H9 (cell line): ENCODE results near the gene YY1. TPM values are rescaled to one million over a fixed set of nuclear protein-coding genes. Genes with fewer than 3 reads are reported as not detected.

Source experiments
- DNase-seq: peaks from one replicate; pipeline ENCODE4 v3.0.0-alpha.2; 2017
- H2AFZ ChIP-seq: one replicate; pipeline ENCODE4 v1.6.1; 2013; ENCODE audit warnings: mild to moderate bottlenecking, low read length, control low read depth, moderate library complexity
- H2AK5ac ChIP-seq: 2 replicates; pipeline ENCODE4 v1.6.1; 2013; ENCODE audit warnings: low read length, control low read depth, mixed read lengths; ENCODE audit not compliant: insufficient read length
- H2BK120ac ChIP-seq: one replicate; pipeline ENCODE4 v1.6.1; 2013; ENCODE audit warnings: low read depth, mild to moderate bottlenecking, low read length, control low read depth, inconsistent platforms; ENCODE audit not compliant: poor library complexity, severe bottlenecking
- H2BK12ac ChIP-seq: 2 replicates; pipeline ENCODE4 v1.6.1; 2013; ENCODE audit warnings: low read length, control low read depth, mixed read lengths, low read depth; ENCODE audit not compliant: insufficient read length
- H2BK15ac ChIP-seq: 2 replicates; pipeline ENCODE4 v1.6.1; 2013; ENCODE audit warnings: low read depth, low read length, control low read depth
- H2BK20ac ChIP-seq: one replicate; pipeline ENCODE4 v1.6.1; 2013; ENCODE audit warnings: low read depth, mild to moderate bottlenecking, low read length, control low read depth, inconsistent platforms; ENCODE audit not compliant: poor library complexity, severe bottlenecking
- H2BK5ac ChIP-seq: 2 replicates; pipeline ENCODE4 v1.6.1; 2013; ENCODE audit warnings: low read length, control low read depth, mixed read lengths; ENCODE audit not compliant: insufficient read length
- H3K14ac ChIP-seq: 2 replicates; pipeline ENCODE4 v1.6.1; 2013; ENCODE audit warnings: low read length, control low read depth; ENCODE audit not compliant: insufficient read depth
- H3K18ac ChIP-seq: 2 replicates; pipeline ENCODE4 v1.6.1; 2013; ENCODE audit warnings: low read depth, mild to moderate bottlenecking, mixed read lengths, low read length, control low read depth; ENCODE audit not compliant: insufficient read length
- H3K23ac ChIP-seq: 2 replicates; pipeline ENCODE4 v1.6.1; 2013; ENCODE audit warnings: low read length, control low read depth, mixed read lengths, low read depth; ENCODE audit not compliant: insufficient read length
- H3K23me2 ChIP-seq: 2 replicates; pipeline ENCODE4 v1.6.1; 2013; ENCODE audit warnings: low read depth, mild to moderate bottlenecking, mixed read lengths, low read length, control low read depth; ENCODE audit not compliant: insufficient read length, poor library complexity, severe bottlenecking
- H3K27ac ChIP-seq: 2 replicates; pipeline ENCODE4 v1.5.1; 2013; ENCODE audit warnings: low read length, control low read depth, mixed read lengths, low read depth; ENCODE audit not compliant: insufficient read length
- H3K27me3 ChIP-seq: 2 replicates; pipeline ENCODE4 v1.6.1; 2013; ENCODE audit warnings: low read length, control low read depth, inconsistent platforms; ENCODE audit not compliant: insufficient read depth
- H3K4ac ChIP-seq: 2 replicates; pipeline ENCODE4 v1.6.1; 2013; ENCODE audit warnings: low read depth, mild to moderate bottlenecking, control low read depth, inconsistent platforms, low read length, moderate library complexity
- H3K4me1 ChIP-seq: 2 replicates; pipeline ENCODE4 v1.6.1; 2013; ENCODE audit warnings: low read length, control low read depth, inconsistent platforms; ENCODE audit not compliant: insufficient read depth
- H3K4me2 ChIP-seq: 2 replicates; pipeline ENCODE4 v1.6.1; 2013; ENCODE audit warnings: low read length, control low read depth, mixed read lengths; ENCODE audit not compliant: insufficient read length, insufficient read depth
- H3K56ac ChIP-seq: 2 replicates; pipeline ENCODE4 v1.6.1; 2013; ENCODE audit warnings: low read depth, mild to moderate bottlenecking, mixed read lengths, low read length, control low read depth; ENCODE audit not compliant: insufficient read length
- H3K79me1 ChIP-seq: 2 replicates; pipeline ENCODE4 v1.6.1; 2013; ENCODE audit warnings: low read depth, mild to moderate bottlenecking, moderate library complexity, low read length, control low read depth, inconsistent platforms; ENCODE audit not compliant: insufficient read depth, poor library complexity, severe bottlenecking
- H3K79me2 ChIP-seq: 2 replicates; pipeline ENCODE4 v1.6.1; 2013; ENCODE audit warnings: low read length, control low read depth, inconsistent platforms; ENCODE audit not compliant: insufficient read depth
- H3K9ac ChIP-seq: 2 replicates; pipeline ENCODE4 v1.6.1; 2013; ENCODE audit warnings: low read length, control low read depth, mixed read lengths; ENCODE audit not compliant: insufficient read length; ENCODE audit errors: extremely low read depth
- H3K9me3 ChIP-seq: one replicate; pipeline ENCODE4 v1.6.1; 2013; ENCODE audit warnings: low read depth, low read length, inconsistent platforms; ENCODE audit not compliant: control insufficient read depth
- H3T11ph ChIP-seq: one replicate; pipeline ENCODE4 v1.6.1; 2013; ENCODE audit warnings: mild to moderate bottlenecking, low read length, control low read depth, inconsistent platforms
- H4K20me1 ChIP-seq: one replicate; pipeline ENCODE4 v1.6.1; 2013; ENCODE audit not compliant: control insufficient read depth, insufficient read length, insufficient read depth
- H4K5ac ChIP-seq: 2 replicates; pipeline ENCODE4 v1.6.1; 2013; ENCODE audit warnings: low read depth, mild to moderate bottlenecking, mixed read lengths, low read length, control low read depth; ENCODE audit not compliant: insufficient read length
- H4K8ac ChIP-seq: replicated peaks from 2 replicates; pipeline ENCODE4 v1.6.1; 2013; ENCODE audit warnings: low read length, control low read depth, mixed read lengths, low read depth; ENCODE audit not compliant: insufficient read length
- H4K91ac ChIP-seq: 2 replicates; pipeline ENCODE4 v1.6.1; 2013; ENCODE audit warnings: low read depth, mild to moderate bottlenecking, moderate library complexity, mixed read lengths, low read length, control low read depth; ENCODE audit not compliant: insufficient read length
- H3K27ac Mint-ChIP-seq, 3 experiments: 2 replicates in 2 of 3; 3 replicates in 1 of 3; pipeline ENCODE4 v1.8.0; 2020 to 2021; ENCODE audit warnings: mixed read lengths in 3 of 3, mild to moderate bottlenecking in 1 of 3, moderate library complexity in 1 of 3
- H3K27me3 Mint-ChIP-seq: 2 replicates; pipeline ENCODE4 v1.8.0; 2021; ENCODE audit warnings: low read depth, mild to moderate bottlenecking, moderate library complexity, mixed read lengths
- H3K36me3 Mint-ChIP-seq, 3 experiments: 2 replicates in 2 of 3; 3 replicates in 1 of 3; pipeline ENCODE4 v1.8.0; 2020 to 2021; ENCODE audit warnings: low read depth in 3 of 3, mixed read lengths in 3 of 3; ENCODE audit not compliant: insufficient read depth in 1 of 3
- H3K4me1 Mint-ChIP-seq, 2 experiments: 2 replicates each; pipeline ENCODE4 v1.8.0; 2020; ENCODE audit warnings: mixed read lengths in 2 of 2
- H3K4me3 Mint-ChIP-seq, 2 experiments: 2 replicates in 1 of 2; 3 replicates in 1 of 2; pipeline ENCODE4 v1.8.0; 2020 to 2021; ENCODE audit warnings: mild to moderate bottlenecking in 2 of 2, mixed read lengths in 2 of 2, moderate library complexity in 1 of 2
- H3K9me3 Mint-ChIP-seq, 2 experiments: 2 replicates in 1 of 2; 3 replicates in 1 of 2; pipeline ENCODE4 v1.8.0; 2020; ENCODE audit warnings: mild to moderate bottlenecking in 2 of 2, mixed read lengths in 2 of 2, moderate library complexity in 1 of 2
- CTCF ChIP-seq: fragments of 200-600 bp; sonication (generic); conservative IDR thresholded peaks from 3 replicates; pipeline ENCODE4 v1.8.0; 2021; ENCODE audit warnings: antibody characterized with exemption, mild to moderate bottlenecking
- WGBS: extraction: QIAGEN DNeasy Blood & Tissue Kit; methylation state at CpG from one replicate; pipeline ENCODE4 v1.1.7; 2013; ENCODE audit warnings: missing lambda C conversion rate, low lambda C conversion rate, mixed read lengths; ENCODE audit not compliant: insufficient read length; ENCODE audit errors: extremely low coverage; 5-methylcytosine and 5-hydroxymethylcytosine counted together
- total RNA-seq: library from RNA; stranded (reverse); gene quantifications from 2 replicates; pipeline ENCODE4 v1.2.1, GENCODE V29; 2021

Gene YY1
- total RNA-seq, 1 experiment from 2014 or later: 103 TPM

- TF ChIP-seq CTCF: no peak
- H4K8ac ChIP-seq: no peak overlapping the region
- no peak overlapping the region for H3K27ac ChIP-seq
- H2AK5ac ChIP-seq: no peak overlapping the region
- Mint-ChIP-seq H3K27me3 (no peaks in the 10 kb centered on the region; the same call in 1 of the 2 replicates), H3K36me3 (peaks cover 8 to 14% (median 8%) of the 10 kb centered on the region in 3 experiments; a peak in 4 of 7 replicates), H3K4me3 (no peak overlapping the region), H3K27ac (no peak overlapping the region), H3K9me3 (no peaks in the 10 kb centered on the region), H3K4me1 (0 out of 4 replicates have a peak, but pooled peaks cover 0 to 3% of the 10 kb centered on the region in 2 experiments)
- peak overlapping the region; percentile 33; the same call in 1 of the 2 replicates for H2BK15ac ChIP-seq
- no peaks in the 10 kb centered on the region for H4K20me1 ChIP-seq
- no peaks in the 10 kb centered on the region for H3K79me2 ChIP-seq
- no peak overlapping the region for H3K4me2 ChIP-seq
- H3T11ph ChIP-seq: no peak overlapping the region
- H3K9me3 ChIP-seq: no peaks in the 10 kb centered on the region
- no peak overlapping the region for H3K4ac ChIP-seq
- no CpG with 5 or more reads among the region's 13 CpGs for WGBS
- no peaks in the 10 kb centered on the region for H3K23me2 ChIP-seq
- no peaks in the 10 kb centered on the region for H3K79me1 ChIP-seq
- H3K4me1 ChIP-seq: no peaks in the 10 kb centered on the region
- H2BK20ac ChIP-seq: no peak overlapping the region
- no peak for DNase-seq
- H4K91ac ChIP-seq: no peak overlapping the region
- no peaks in the 10 kb centered on the region for H3K27me3 ChIP-seq
- H3K9ac ChIP-seq: no peak overlapping the region
- H3K18ac ChIP-seq: no peak overlapping the region
- H2AFZ ChIP-seq: no peak overlapping the region
- H2BK120ac ChIP-seq: no peak overlapping the region
- no peak overlapping the region; the same call in 1 of the 2 replicates for H3K14ac ChIP-seq
- no peak overlapping the region for H4K5ac ChIP-seq
- H3K56ac ChIP-seq: no peak overlapping the region
- H2BK5ac ChIP-seq: no peak overlapping the region
- no peak overlapping the region for H2BK12ac ChIP-seq
- no peak overlapping the region for H3K23ac ChIP-seq
Observed at GRCh38 chr14:100330388-100330931, 91.5 kb downstream of the YY1 start.
